Measurements from ENCODE around the gene VENTX.

- no peak for TF ChIP-seq CTCF (IDR thresholded peaks at IDR 0.05)
- TF ChIP-seq EZH2 (IDR thresholded peaks at IDR 0.05): no peak
- no peak for TF ChIP-seq EZH2phosphoT487 (IDR thresholded peaks at IDR 0.05)
Observed at GRCh38 chr10:133246236-133246626, 8.6 kb downstream of the VENTX start.

Data from neural progenitor cell (in vitro differentiated cells).